T-helper 2 cell treated with Interferon-gamma antibody and Interleukin-4, amounts not matched to agents 5 μg/mL and 100 μg/mL, for 36 hours (primary cell): ENCODE results near the gene MEIS3.
A peak's percentile ranks its signal among the peaks of the same experiment; 100 is the strongest.
"Not testable (repeated sequence)": the region's sequence is repeated elsewhere in the genome, so short reads cannot be mapped to it uniquely, and the experiment has no call there.

Experiments
- DNase-seq: peaks from one replicate; pipeline ENCODE4 v3.0.0; 2021; ENCODE audit warnings: low spot score
- H3K27ac Mint-ChIP-seq: one replicate; pipeline ENCODE4 v1.8.0; 2021; ENCODE audit warnings: mild to moderate bottlenecking, mixed read lengths
- H3K27me3 Mint-ChIP-seq: one replicate; pipeline ENCODE4 v1.8.0; 2021; ENCODE audit warnings: low read depth, mixed read lengths
- H3K36me3 Mint-ChIP-seq: one replicate; pipeline ENCODE4 v1.8.0; 2021; ENCODE audit warnings: low read depth, mixed read lengths
- H3K4me1 Mint-ChIP-seq: one replicate; pipeline ENCODE4 v1.8.0; 2021; ENCODE audit warnings: low read depth, mixed read lengths
- H3K4me3 Mint-ChIP-seq: one replicate; pipeline ENCODE4 v1.8.0; 2022; ENCODE audit warnings: mild to moderate bottlenecking, moderate library complexity, mixed read lengths
- H3K9me3 Mint-ChIP-seq: one replicate; pipeline ENCODE4 v1.8.0; 2021; ENCODE audit warnings: mixed read lengths

Gene MEIS3

DNA sequence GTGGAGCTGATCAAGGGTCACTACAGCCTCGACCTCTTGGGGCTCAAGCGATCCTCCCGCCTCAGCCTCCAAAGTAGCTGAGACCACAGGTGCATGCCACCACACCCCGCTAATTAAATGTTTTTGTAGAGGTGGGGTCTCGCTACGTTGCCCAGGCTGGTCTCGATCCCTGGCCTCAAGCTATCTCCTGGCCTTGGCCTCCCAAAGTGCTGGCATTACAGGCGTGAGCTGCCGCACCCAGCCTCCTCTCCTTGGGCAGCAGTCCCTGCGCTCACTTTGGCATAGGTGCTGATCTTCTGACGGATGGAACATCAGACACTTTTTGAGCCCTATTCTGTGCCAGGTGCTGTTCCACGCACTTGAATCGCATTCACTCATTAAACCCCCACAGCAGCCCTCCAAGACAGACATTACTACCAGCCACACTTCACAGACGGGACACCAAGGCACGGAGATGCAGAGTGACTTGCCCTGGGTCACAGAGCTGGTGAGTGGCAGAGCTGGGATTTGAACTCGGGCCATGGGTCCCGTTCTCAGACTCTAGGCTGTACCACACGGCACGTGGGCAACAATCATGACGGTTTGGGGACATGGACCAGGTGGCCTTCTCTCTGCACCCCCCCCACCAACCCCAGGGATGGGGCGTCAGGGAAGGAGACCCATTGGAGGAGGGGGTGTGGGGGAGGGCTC lies 3.2 kb downstream of the MEIS3 start:
- Mint-ChIP-seq H3K27ac (peak overlapping the region; percentile 45), H3K36me3 (no peaks in the 10 kb centered on the region), H3K27me3 (peaks cover 61% of the 10 kb centered on the region), H3K9me3 (no peaks in the 10 kb centered on the region), H3K4me3 (no peak overlapping the region), H3K4me1 (peaks cover 9% of the 10 kb centered on the region)
- no peak for DNase-seq

DNA sequence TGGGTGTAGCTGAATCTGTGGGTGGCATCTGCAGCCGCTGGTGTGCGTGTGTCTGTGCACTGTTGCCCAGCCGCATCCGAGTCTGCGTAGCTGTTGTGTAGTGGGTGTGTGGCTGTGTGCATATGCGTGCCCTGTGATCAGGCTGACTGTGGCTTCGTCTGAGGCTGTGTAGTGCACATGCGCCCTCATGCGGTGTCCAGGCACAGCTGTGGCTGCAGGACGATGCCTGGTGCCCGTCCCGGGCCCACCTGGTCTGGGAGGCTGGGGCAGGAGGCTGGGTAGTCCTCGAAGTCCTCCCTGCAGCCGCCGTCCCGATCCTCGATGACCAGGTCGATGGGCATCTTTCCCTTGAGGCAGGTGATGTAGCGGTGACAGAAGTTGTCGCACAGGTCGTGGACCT lies 4.9 kb downstream of the MEIS3 start:
- DNase-seq = no peak
- no peak overlapping the region for H3K4me3 Mint-ChIP-seq
- peaks cover 45% of the 10 kb centered on the region for H3K27me3 Mint-ChIP-seq

DNA sequence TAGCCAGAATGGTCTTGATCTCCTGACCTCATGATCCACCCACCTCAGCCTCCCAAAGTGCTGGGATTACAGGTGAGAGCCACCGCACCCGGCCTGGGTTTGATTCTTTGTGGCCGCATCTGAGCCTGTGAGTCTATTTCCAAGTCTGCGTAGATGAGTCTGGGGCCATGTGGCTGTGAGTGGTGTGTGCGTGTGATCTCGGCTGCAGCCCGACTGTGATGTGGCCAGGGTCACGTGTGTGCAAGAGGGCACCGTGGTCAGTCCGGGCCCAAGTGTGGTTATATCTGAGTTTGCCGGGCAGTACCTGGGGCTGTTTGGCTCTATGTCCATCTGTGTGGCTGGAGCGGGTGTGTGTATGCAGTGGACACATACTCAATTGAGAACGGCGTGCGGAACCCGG lies 5.4 kb downstream of the MEIS3 start:
- Mint-ChIP-seq H3K27me3 (peaks cover 43% of the 10 kb centered on the region), H3K9me3 (no peaks in the 10 kb centered on the region), H3K4me1 (peaks cover 9% of the 10 kb centered on the region), H3K27ac (no peak overlapping the region), H3K4me3 (no peak overlapping the region), H3K36me3 (no peaks in the 10 kb centered on the region)
- no peak for DNase-seq

More for the DNA sequence above, 4.9 kb downstream of the MEIS3 start:
- Mint-ChIP-seq H3K9me3 (no peaks in the 10 kb centered on the region), H3K4me1 (peaks cover 9% of the 10 kb centered on the region), H3K27ac (no peak overlapping the region), H3K36me3 (no peaks in the 10 kb centered on the region)

DNA sequence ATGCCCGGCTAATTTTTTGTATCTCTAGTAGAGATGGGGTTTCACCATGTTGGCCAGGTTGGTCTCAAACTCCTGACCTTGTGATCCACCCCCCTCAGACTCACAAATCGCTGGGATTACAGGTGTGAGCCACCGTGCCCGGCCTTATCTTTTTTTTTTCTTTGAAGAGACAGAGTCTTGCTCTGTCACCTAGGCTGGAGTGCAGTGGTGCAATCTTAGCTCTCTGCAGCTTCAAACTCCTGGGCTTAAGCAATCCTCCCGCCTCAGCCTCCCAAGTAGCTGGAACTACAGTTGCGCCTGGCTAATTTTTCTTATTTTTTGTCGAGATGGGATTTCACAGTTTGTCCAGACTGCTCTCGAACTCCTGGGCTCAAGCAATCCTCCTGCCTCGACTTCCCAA lies 7.6 kb downstream of the MEIS3 start:
- H3K4me3 Mint-ChIP-seq, H3K27ac Mint-ChIP-seq, H3K9me3 Mint-ChIP-seq, DNase-seq, H3K4me1 Mint-ChIP-seq, H3K36me3 Mint-ChIP-seq: not testable (repeated sequence)
- H3K27me3 Mint-ChIP-seq = peaks cover 34% of the 10 kb centered on the region

DNA sequence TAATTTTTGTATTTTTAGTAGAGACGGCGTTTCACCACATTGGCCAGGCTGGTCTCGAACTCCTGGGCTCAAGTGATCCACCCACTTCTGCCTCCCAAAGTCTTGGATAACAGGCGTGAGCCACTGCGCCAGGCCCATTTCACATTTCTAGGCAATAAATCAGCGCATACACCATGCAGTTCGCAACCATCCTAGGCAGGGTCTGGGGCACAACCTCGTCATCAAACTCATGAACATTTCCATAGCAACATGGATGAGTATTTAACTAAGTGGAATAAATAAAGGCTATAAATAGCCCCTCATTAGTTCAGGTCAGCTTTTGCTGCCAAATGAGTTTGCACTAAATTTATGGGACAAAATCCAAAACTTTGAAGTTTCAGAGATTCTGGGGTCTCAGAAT lies 8.2 kb downstream of the MEIS3 start:
- no peaks in the 10 kb centered on the region for H3K4me1 Mint-ChIP-seq
- no peak overlapping the region for H3K27ac Mint-ChIP-seq
- no peaks in the 10 kb centered on the region for H3K36me3 Mint-ChIP-seq
- no peak for DNase-seq
- H3K9me3 Mint-ChIP-seq = no peaks in the 10 kb centered on the region
- H3K27me3 Mint-ChIP-seq = peaks cover 34% of the 10 kb centered on the region
- H3K4me3 Mint-ChIP-seq = no peak overlapping the region

DNA sequence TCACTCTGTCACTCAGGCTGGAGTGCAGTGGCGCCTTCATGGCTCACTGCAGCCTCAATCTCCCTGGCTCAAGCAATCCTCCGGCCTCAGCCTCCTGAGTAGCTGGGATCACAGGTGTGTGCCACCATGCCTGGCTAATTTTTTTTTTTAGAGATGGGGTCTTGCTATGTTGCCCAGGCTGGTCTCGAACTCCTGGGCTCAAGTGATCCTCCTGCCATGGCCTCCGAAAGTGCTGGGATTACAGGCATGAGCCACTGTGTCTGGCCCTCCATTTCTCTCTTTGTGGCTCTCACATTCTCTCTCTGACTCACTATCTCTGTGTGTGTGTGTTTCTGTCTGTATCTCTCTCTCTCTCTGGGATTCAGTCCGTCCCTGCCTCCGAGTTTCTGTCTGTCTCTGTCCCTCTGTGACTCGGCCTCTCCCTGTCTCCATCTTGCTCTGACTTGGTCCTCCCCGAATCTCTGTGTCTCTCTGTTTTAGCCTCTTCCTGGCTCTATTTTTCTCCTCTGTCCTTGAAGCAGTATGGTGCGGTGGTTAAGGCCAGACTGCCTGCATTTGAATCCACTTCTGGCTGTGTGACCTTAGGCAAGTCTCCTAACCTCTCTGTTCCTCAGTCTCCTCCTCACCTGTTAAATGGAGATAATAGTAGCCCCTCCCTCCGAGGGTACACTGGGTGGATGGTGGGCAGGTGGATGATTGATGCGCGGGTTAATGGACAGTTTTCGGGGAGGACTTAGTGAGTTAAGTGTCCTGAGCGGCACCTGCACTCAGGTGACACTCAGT lies 11.0 kb downstream of the MEIS3 start:
- Mint-ChIP-seq H3K4me1 (no peaks in the 10 kb centered on the region), H3K27ac (no peak overlapping the region), H3K9me3 (no peaks in the 10 kb centered on the region), H3K36me3 (no peaks in the 10 kb centered on the region), H3K27me3 (peaks cover 24% of the 10 kb centered on the region), H3K4me3 (no peak overlapping the region)
- no peak for DNase-seq

DNA sequence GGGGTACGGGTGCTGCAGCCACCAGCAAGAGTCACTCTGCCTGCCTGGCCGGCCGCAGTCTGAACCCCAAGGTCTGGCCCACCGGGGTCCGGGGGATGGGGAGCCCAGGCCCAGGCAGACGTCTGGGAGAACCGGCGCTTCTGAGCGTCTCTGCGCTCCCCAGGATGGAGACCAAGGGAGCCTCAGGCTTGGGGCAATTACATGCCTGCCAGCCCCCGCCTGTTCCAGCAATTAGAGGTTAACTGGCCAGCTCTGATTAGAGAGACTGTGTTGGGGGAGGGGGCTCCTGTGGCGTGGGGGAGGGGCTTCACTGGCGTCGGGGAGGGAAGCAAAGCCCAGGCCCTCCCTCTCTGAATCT lies 11.9 kb downstream of the MEIS3 start:
- Mint-ChIP-seq H3K36me3 (no peaks in the 10 kb centered on the region), H3K4me3 (no peak overlapping the region), H3K27ac (no peak overlapping the region), H3K27me3 (peaks cover 23% of the 10 kb centered on the region), H3K9me3 (no peaks in the 10 kb centered on the region), H3K4me1 (no peaks in the 10 kb centered on the region)
- DNase-seq = no peak

DNA sequence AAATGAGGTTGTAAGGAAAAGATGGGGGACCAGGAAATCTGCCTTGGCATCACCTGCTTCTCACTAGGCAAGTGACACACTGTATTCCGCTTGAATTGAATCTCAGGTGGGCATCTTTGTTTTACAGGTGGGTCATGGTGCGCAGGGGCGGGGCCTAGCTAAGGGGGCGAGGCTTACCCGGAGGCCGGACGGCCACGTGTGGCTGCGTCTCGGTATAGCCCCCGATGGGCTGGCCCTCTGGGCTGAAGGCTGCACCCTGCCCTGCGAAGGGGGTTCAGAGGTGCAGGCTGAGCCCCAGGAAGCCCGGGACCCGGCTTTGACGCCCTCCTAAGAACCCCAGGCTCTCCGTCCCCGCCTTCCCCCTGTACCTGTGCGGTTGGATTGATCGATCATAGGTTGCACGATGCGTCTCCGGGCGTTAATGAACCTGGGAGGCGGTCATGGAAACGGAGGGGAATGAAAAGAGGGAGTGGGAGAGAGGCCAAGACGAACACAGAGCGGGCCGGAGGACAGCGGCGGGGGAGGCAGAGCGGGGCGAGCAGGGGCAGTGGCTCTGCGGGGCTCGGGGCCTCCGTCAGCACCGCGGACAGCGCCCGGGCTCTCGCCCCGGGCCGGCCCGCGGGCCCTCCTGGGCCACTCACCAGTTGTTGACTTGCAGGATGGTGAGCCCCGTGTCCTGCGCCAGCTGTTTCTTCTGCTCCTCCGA lies 12.5 kb downstream of the MEIS3 start:
- no peaks in the 10 kb centered on the region for H3K4me1 Mint-ChIP-seq
- no peak overlapping the region for H3K27ac Mint-ChIP-seq
- H3K9me3 Mint-ChIP-seq = no peaks in the 10 kb centered on the region
- H3K27me3 Mint-ChIP-seq = peaks cover 20% of the 10 kb centered on the region
- no peaks in the 10 kb centered on the region for H3K36me3 Mint-ChIP-seq
- no peak for DNase-seq
- H3K4me3 Mint-ChIP-seq = no peak overlapping the region

DNA sequence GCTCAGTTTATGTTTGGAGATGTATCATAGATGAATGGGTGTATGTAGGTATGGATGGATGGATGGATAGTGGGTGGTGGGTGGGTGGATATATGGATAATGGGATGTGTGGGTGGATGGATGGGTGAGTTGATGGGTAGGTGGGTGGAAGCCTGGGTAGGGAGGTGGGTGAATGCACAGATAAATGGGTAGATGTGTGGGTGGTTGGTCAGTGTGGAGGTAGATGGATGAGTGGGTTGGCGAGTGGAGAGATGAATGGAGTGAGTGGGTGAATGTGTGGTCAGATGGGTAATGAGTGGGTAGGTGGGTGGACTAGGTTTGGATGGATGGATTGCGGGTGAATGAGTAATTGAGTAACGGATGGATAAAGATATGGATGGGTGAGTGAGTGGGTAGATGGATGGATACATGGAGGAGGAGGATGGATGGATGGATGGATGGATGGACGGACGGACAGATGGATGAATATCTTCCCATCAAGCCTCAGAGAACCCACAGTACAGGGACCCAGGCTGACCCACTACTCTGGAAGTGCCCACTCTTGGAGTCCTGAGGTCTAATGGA lies 13.4 kb downstream of the MEIS3 start:
- no peak for DNase-seq
- Mint-ChIP-seq H3K4me1 (no peaks in the 10 kb centered on the region), H3K4me3 (no peak overlapping the region), H3K27me3 (peaks cover 20% of the 10 kb centered on the region), H3K36me3 (no peaks in the 10 kb centered on the region), H3K9me3 (no peaks in the 10 kb centered on the region), H3K27ac (no peak overlapping the region)

DNA sequence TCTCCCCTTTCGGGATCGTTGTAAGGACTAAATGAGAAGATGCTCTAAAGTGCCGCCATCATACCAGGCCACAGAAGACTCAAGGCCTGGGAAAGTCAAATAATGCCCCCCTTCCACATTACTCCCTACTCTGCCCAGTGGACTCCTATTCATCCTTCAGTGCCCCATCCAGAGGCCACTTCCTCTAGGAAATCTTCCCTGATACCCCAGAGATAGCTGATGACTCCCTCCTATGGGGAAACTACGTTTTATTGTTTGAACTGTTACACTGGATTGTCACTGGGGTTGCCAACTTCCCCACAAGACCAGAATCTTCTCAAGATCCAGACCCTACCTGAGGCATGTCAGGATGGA lies 14.2 kb downstream of the MEIS3 start:
- Mint-ChIP-seq H3K27ac (no peak overlapping the region), H3K4me3 (no peak overlapping the region), H3K9me3 (no peaks in the 10 kb centered on the region), H3K27me3 (peaks cover 20% of the 10 kb centered on the region), H3K4me1 (no peaks in the 10 kb centered on the region), H3K36me3 (no peaks in the 10 kb centered on the region)
- no peak for DNase-seq

DNA sequence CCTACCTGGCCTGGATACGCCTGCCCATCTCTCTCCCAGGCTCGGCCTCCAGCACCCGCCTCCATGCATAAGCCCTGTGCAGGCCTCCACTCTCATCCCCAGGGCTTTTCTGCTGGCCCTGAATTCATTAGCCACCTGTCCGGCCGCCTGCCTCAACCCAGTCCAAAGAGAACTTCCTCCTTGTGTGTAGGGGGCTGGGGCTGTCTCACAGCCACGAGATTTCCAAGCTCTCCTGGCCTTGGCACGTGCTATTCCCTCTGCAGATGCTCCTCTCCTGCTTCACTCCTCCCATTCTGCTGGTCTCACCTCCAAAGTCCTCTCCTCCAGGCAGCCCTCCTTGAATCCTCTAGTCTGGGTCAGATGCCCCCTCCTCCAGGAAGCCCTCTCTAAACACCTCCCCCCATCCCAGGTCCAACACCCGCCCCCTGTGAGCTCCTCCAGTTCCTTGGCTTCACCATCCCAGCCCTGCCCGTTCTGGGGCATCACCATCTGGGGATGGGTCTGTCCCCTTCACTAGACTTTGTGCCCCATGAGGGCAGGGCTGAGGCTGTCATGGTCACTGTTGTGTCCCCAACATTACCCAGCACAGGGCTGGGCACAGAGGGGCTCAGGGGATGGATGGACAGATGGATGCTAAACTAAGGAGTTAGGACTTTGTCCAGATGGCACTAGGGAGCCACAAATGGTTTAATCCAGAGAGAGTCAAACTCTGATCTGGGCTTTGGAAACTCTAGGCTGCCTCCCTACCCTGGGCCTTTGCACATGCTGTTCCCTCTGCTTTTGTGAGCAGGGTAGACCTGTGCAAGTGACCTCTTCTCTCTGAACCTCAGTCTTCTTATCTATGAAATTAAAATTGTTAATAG lies 14.8 kb downstream of the MEIS3 start:
- no peak for DNase-seq
- H3K9me3 Mint-ChIP-seq = no peaks in the 10 kb centered on the region
- H3K27ac Mint-ChIP-seq = no peak overlapping the region
- no peaks in the 10 kb centered on the region for H3K36me3 Mint-ChIP-seq
- H3K27me3 Mint-ChIP-seq = peaks cover 20% of the 10 kb centered on the region
- no peaks in the 10 kb centered on the region for H3K4me1 Mint-ChIP-seq
- no peak overlapping the region for H3K4me3 Mint-ChIP-seq

DNA sequence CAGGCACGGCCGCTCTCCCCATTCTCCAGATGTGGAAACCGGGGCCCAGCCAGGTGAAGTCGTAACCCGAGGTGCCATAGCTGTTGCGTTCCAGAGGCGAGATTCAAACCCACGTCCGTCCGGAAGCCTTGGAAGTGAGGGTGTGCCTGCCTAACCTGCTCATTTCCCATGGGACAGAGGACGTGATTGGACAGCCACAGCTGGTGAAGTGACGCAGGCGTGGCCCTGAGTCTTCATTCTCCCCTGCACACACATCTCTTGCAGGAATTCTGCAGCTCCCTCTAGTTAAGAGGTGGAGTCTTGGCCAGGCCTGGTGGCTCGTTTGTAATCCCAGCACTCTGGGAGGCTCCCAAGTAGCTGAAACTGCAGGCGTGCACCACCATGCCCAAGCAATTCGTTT lies 16.8 kb downstream of the MEIS3 start:
- Mint-ChIP-seq H3K27me3 (peaks cover 11% of the 10 kb centered on the region), H3K9me3 (no peaks in the 10 kb centered on the region), H3K27ac (no peak overlapping the region), H3K4me3 (no peak overlapping the region), H3K36me3 (no peaks in the 10 kb centered on the region), H3K4me1 (no peaks in the 10 kb centered on the region)
- DNase-seq = no peak

DNA sequence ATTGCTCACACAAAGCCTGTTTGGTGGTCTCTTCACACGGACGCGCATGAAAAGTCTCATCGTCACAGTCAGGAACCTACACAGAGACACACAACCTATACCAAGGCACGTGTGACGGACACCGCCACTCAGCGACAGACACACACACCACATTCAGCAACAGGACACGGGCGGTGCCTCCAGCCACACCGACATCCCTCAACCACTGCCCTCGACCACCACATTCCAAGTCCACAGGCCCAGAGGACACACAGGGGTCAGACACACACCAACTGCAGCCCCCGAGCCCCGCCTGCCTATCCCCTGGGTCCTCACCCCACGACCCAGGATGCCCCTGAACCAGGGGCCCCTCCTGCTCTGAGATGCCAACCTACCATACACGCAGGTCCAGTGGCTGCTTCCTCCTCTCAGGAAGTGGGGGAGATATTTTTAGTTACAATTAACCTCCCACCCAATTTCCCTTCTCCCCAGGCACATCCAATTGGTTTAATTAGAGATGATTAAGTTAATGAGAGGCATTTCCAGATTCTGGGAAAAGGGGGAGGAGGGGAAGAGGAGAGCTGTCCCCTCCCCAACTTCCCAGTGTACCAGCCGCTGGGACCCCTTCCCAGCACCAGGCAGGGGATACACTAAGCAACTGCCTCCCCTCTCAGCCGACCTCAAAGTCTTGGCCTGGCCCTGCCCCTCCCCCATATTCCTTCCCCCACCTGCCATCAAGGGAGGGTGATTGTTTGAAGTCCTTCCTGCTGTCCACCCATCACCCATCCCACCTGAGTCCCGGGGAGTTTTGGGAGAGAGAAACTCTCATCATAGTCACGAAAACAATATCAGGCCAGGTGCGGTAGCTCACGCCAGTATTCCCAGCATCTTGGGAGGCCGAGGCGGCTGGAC lies 20.4 kb downstream of the MEIS3 start:
- Mint-ChIP-seq H3K9me3 (no peaks in the 10 kb centered on the region), H3K36me3 (no peaks in the 10 kb centered on the region), H3K27ac (no peak overlapping the region), H3K27me3 (no peaks in the 10 kb centered on the region), H3K4me3 (no peak overlapping the region), H3K4me1 (no peaks in the 10 kb centered on the region)
- DNase-seq = no peak
